Left ventricle myocardium inferior (tissue), 1 donor: ENCODE data around the gene NECTIN3. TPM values are rescaled to one million over a fixed set of nuclear protein-coding genes. Genes with fewer than 3 reads are reported as not detected.

Experiments
- DNase-seq: peaks from one replicate; pipeline ENCODE4 v3.0.0-alpha.2; 2020
- H3K27ac ChIP-seq: fragments of 200-600 bp; replicated peaks from 2 replicates; pipeline ENCODE4 v1.8.0; 2021
- H3K27me3 ChIP-seq: fragments of 200-600 bp; 2 replicates; pipeline ENCODE4 v1.8.0; 2021; ENCODE audit warnings: low read depth
- H3K36me3 ChIP-seq: fragments of 200-600 bp; 2 replicates; pipeline ENCODE4 v1.8.0; 2021
- H3K4me1 ChIP-seq: fragments of 200-600 bp; 2 replicates; pipeline ENCODE4 v1.8.0; 2021
- H3K4me3 ChIP-seq: fragments of 200-600 bp; 2 replicates; pipeline ENCODE4 v1.8.0; 2021; ENCODE audit warnings: mild to moderate bottlenecking, moderate library complexity
- H3K9me3 ChIP-seq: fragments of 200-600 bp; replicated peaks from 2 replicates; pipeline ENCODE4 v1.8.0; 2021
- intact Hi-C: fragments of 100-400 bp; cut with micrococcal nuclease; formaldehyde crosslinking; loops from one replicate; pipeline ENCODE4 v1.11.0; 2022
- long read RNA-seq: library from polyadenylated mRNA; unstranded; transcript quantifications from one replicate; pipeline ENCODE4 v2.0.0, GENCODE V29; 2021
- total RNA-seq: library from RNA; stranded (reverse); fragmentation: NEBNext Ultra II Directional; extraction: Animal tissue kit (Norgen Biotek cat#: 25700); gene quantifications from one replicate; pipeline ENCODE4 v1.2.1, GENCODE V29; 2021
- TF ChIP-seq, protein P1 (sequence below): fragments of 200-600 bp; IDR thresholded peaks from 2 replicates; pipeline ENCODE4 v1.8.0; 2021; ENCODE audit warnings: antibody characterized with exemption, mild to moderate bottlenecking, borderline replicate concordance
- donor health status: DM: no; HTN: yes; CAD: no; lungs with severe emphysema.

The NECTIN3 gene, protein sequence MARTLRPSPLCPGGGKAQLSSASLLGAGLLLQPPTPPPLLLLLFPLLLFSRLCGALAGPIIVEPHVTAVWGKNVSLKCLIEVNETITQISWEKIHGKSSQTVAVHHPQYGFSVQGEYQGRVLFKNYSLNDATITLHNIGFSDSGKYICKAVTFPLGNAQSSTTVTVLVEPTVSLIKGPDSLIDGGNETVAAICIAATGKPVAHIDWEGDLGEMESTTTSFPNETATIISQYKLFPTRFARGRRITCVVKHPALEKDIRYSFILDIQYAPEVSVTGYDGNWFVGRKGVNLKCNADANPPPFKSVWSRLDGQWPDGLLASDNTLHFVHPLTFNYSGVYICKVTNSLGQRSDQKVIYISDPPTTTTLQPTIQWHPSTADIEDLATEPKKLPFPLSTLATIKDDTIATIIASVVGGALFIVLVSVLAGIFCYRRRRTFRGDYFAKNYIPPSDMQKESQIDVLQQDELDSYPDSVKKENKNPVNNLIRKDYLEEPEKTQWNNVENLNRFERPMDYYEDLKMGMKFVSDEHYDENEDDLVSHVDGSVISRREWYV
- 7.6 TPM for total RNA-seq
- long read RNA-seq, partial matches to known transcripts = 0 of 6 reads
- long read RNA-seq, other reads (novel, unspliced or antisense) = 3 of 6 reads

DNA sequence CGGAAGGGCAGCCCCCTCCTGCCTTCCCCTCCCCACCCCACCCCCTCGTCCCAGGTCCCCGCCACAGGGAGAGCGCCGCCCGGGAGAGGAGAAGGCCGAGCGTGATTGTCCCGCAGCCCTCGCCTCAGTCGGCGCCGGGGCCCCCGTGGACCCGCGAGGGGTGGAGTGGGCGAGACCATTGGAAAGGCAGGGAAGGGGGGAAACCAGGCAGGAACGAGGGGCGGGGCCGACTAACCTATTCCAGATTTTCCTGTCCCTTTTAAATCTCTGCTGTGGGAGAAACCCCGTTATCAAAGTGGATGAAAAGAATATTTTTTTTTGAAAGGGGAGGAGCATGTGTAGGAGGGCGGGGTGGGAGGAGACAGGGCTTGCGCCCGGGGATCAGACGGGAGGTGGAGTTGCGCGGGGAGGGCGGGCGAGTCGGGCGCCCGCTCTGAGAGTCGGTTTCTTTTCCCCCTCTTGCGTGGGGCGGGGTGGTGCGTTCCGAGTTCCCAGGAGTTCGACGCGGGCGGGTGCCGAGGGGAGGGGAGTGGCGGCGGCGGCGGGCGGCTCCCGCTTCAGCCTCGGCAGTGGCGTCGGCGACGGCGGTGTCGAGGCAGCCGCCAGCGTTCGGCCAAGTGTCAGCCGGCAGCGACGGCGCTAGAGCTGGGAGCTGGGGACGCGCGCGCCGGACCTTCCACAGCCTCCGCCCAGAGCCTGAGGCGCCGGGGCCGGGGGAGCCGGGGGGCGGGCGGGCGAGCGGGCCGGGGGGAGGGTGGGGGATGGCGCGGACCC lies at the start of gene NECTIN3:
Gene NECTIN3, plus strand, starts transcription at position 560 of the 774 bp plus-strand sequence. Its CDS starts 202 bp downstream, at position 762.
- H3K4me1 ChIP-seq = peaks cover 45% of the 10 kb centered on the region
- H3K4me3 ChIP-seq = peak within 1 kb of the TSS; percentile 83
- TF ChIP-seq, protein P1, sequence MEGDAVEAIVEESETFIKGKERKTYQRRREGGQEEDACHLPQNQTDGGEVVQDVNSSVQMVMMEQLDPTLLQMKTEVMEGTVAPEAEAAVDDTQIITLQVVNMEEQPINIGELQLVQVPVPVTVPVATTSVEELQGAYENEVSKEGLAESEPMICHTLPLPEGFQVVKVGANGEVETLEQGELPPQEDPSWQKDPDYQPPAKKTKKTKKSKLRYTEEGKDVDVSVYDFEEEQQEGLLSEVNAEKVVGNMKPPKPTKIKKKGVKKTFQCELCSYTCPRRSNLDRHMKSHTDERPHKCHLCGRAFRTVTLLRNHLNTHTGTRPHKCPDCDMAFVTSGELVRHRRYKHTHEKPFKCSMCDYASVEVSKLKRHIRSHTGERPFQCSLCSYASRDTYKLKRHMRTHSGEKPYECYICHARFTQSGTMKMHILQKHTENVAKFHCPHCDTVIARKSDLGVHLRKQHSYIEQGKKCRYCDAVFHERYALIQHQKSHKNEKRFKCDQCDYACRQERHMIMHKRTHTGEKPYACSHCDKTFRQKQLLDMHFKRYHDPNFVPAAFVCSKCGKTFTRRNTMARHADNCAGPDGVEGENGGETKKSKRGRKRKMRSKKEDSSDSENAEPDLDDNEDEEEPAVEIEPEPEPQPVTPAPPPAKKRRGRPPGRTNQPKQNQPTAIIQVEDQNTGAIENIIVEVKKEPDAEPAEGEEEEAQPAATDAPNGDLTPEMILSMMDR = no peak
- peak; percentile 93 for DNase-seq
- intact Hi-C loops = no loop called here
- no peaks in the 10 kb centered on the region for H3K27me3 ChIP-seq
- no peaks in the 10 kb centered on the region for H3K9me3 ChIP-seq
- peak within 1 kb of the TSS; percentile 87 for H3K27ac ChIP-seq
- H3K36me3 ChIP-seq = no peaks in the 10 kb centered on the region

DNA sequence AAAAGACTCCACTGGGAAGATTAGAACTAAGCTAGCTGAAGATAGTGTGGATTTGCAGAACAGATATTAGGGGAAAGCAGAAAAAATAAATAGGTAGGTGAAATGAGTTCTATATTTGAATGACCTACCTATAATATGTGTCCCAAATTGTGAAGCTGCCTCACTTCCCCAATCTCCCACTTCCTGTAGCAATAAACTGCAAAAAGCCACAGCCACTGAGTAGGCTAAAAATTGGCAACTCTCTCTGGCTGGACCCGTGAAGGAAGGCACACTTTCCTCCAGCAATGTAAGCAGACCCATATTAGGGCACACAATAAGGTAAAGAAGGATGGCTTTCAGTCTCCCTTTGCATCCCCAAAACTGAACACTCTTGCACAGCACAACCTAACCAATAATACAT lies 43.7 kb upstream of the NECTIN3 start:
- Histone ChIP-seq H3K27me3 (no peaks in the 10 kb centered on the region), H3K4me1 (no peaks in the 10 kb centered on the region), H3K36me3 (no peaks in the 10 kb centered on the region), H3K4me3 (no peak overlapping the region), H3K27ac (no peak overlapping the region), H3K9me3 (no peaks in the 10 kb centered on the region)
- intact Hi-C loops = no loop called here
- TF ChIP-seq, protein P1 = no peak
- no peak for DNase-seq

DNA sequence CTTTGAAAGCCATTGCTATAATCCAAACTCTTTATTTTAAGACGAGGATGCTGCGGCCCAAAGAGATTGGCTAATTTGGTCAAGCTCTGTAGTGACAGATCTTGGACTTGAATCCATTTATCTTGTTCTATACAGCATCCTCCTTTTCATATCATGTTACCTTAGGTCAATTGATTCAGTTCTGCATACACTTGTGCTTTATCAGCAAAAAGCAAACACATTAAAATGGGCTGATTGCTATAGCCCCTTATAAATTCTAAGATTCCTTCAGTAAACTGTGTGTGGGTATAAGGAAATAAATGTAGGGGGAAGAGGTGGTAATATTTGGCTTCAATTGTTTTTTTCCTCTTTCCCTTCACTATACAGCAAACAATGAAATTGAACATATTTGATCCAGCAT lies 40.1 kb upstream of the NECTIN3 start:
- H3K27me3 ChIP-seq = no peaks in the 10 kb centered on the region
- H3K27ac ChIP-seq = no peak overlapping the region
- no peak overlapping the region for H3K4me3 ChIP-seq
- intact Hi-C loops = no loop called here
- TF ChIP-seq, protein P1 = no peak
- no peaks in the 10 kb centered on the region for H3K36me3 ChIP-seq
- H3K9me3 ChIP-seq = peaks cover 7% of the 10 kb centered on the region
- H3K4me1 ChIP-seq = no peaks in the 10 kb centered on the region
- no peak for DNase-seq

DNA sequence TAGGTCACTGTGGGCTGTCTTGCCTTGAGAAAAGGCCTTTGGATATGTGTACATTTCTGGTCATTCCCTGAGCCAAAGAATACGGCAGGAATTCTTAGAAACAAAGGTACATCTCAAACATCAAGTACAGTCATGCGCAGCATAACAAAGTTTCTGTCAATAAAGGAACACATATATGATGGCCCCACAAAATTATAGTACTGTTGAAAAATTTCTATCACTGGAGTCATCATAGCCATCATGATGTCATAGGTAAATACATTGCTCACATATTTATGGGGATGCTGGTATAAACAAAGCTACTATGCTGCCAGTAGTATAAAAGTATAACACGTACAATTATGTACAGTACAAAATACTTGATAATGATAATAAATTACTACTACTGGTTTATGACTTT lies 38.9 kb upstream of the NECTIN3 start:
- DNase-seq = no peak

More for the DNA sequence above, 38.9 kb upstream of the NECTIN3 start:
- Histone ChIP-seq H3K27ac (no peak overlapping the region), H3K27me3 (no peaks in the 10 kb centered on the region), H3K4me1 (no peaks in the 10 kb centered on the region), H3K36me3 (no peaks in the 10 kb centered on the region), H3K4me3 (no peak overlapping the region), H3K9me3 (peaks cover 19% of the 10 kb centered on the region)
- TF ChIP-seq, protein P1 = no peak
- intact Hi-C loops = no loop called here
